Keratinocyte (primary cell): ENCODE data around the gene CD53.
A peak's percentile ranks its signal among the peaks of the same experiment; 100 is the strongest.

Experiments
- EZH2 ChIP-seq: IDR thresholded peaks from one replicate; pipeline ENCODE4 v1.6.1; 2012; ENCODE audit warnings: inconsistent platforms, mild to moderate bottlenecking, low read length, moderate library complexity
- TF ChIP-seq, protein P1 (sequence below), 3 experiments: IDR thresholded peaks in 1 of 3; conservative IDR thresholded peaks in 1 of 3; optimal IDR thresholded peaks in 1 of 3; 2 replicates in 2 of 3; 3 replicates in 1 of 3; pipeline versions ENCODE3 to v1.5.1; 2011; ENCODE audit warnings: low read length in 3 of 3, mild to moderate bottlenecking in 3 of 3, moderate library complexity in 2 of 3, control low read depth in 1 of 3, inconsistent platforms in 1 of 3; ENCODE audit not compliant: insufficient read depth in 2 of 3; ENCODE audit errors: extremely low read depth in 1 of 3

GRCh38 chr1:110893908-110894490 lies 21.1 kb downstream of the CD53 start:
- TF ChIP-seq, protein P1, sequence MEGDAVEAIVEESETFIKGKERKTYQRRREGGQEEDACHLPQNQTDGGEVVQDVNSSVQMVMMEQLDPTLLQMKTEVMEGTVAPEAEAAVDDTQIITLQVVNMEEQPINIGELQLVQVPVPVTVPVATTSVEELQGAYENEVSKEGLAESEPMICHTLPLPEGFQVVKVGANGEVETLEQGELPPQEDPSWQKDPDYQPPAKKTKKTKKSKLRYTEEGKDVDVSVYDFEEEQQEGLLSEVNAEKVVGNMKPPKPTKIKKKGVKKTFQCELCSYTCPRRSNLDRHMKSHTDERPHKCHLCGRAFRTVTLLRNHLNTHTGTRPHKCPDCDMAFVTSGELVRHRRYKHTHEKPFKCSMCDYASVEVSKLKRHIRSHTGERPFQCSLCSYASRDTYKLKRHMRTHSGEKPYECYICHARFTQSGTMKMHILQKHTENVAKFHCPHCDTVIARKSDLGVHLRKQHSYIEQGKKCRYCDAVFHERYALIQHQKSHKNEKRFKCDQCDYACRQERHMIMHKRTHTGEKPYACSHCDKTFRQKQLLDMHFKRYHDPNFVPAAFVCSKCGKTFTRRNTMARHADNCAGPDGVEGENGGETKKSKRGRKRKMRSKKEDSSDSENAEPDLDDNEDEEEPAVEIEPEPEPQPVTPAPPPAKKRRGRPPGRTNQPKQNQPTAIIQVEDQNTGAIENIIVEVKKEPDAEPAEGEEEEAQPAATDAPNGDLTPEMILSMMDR (optimal IDR thresholded peaks at IDR 0.05 in 1 of 3, IDR thresholded peaks at IDR 0.05 in 1 of 3, conservative IDR thresholded peaks at IDR 0.05 in 1 of 3; ENCODE audit: extremely low read depth in 1 of 3, insufficient read depth in 2 of 3, low read length in 3 of 3): peak in 1 of 3 experiments; percentile 8
- TF ChIP-seq EZH2: no peak
